OCI-LY7 (cell line): ENCODE data around the gene BACH2.

Experiments used
- EZH2phosphoT487 ChIP-seq: fragments of 200-600 bp; sonication (generic); IDR thresholded peaks from 2 replicates; pipeline ENCODE4 v1.6.1; 2018; ENCODE audit warnings: low read depth, borderline replicate concordance, mild to moderate bottlenecking, mixed run types, antibody characterized with exemption, low read length, moderate library complexity, mixed read lengths
- TF ChIP-seq, protein P1 (sequence below): fragments of 200-600 bp; sonication (generic); conservative IDR thresholded peaks from 2 replicates; pipeline ENCODE4 v1.5.1; 2014; ENCODE audit warnings: mild to moderate bottlenecking, antibody characterized with exemption, low read length, moderate library complexity, mixed read lengths

GRCh38 chr6:89963391-89963790, 333.3 kb downstream of the BACH2 start:
- TF ChIP-seq, protein P1, sequence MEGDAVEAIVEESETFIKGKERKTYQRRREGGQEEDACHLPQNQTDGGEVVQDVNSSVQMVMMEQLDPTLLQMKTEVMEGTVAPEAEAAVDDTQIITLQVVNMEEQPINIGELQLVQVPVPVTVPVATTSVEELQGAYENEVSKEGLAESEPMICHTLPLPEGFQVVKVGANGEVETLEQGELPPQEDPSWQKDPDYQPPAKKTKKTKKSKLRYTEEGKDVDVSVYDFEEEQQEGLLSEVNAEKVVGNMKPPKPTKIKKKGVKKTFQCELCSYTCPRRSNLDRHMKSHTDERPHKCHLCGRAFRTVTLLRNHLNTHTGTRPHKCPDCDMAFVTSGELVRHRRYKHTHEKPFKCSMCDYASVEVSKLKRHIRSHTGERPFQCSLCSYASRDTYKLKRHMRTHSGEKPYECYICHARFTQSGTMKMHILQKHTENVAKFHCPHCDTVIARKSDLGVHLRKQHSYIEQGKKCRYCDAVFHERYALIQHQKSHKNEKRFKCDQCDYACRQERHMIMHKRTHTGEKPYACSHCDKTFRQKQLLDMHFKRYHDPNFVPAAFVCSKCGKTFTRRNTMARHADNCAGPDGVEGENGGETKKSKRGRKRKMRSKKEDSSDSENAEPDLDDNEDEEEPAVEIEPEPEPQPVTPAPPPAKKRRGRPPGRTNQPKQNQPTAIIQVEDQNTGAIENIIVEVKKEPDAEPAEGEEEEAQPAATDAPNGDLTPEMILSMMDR: no peak
- no peak for TF ChIP-seq EZH2phosphoT487
